A673 (cell line): ENCODE data around the gene DNAJC2.

Experiments used
- EZH2 ChIP-seq: fragments of 200-600 bp; sonication (generic); IDR thresholded peaks from 2 replicates; pipeline ENCODE4 v1.6.1; 2017; ENCODE audit warnings: borderline replicate concordance, low read depth, mild to moderate bottlenecking, mixed read lengths, antibody characterized with exemption, low read length; ENCODE audit not compliant: poor library complexity, severe bottlenecking
- TF ChIP-seq, protein P1 (sequence below): fragments of 300-800, 200-600 bp; sonication (generic); conservative IDR thresholded peaks from 2 replicates; pipeline ENCODE4 v1.5.1; 2017; ENCODE audit warnings: low read depth, mild to moderate bottlenecking, antibody characterized with exemption, low read length, moderate library complexity, mixed read lengths

DNA sequence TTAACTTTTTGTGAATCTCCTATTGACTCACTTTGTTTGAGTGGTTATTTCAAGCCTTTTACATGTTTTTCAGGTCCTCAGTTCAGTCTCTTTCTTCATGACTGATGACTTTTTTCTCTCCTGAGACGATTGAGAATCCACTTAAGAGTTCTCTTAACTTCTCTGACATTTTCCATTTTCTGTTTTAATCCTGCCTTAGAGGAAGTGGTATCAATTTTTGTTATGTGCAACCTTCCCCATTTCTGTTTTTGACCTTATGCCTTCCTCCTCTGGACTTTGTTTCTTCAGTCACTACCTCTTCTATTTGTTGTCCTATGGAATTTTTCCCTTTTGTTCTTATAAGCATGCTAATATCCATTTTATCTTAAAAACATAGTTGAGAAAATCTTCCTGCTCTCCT, 5.2 kb upstream of the DNAJC2 start:
- TF ChIP-seq, protein P1, sequence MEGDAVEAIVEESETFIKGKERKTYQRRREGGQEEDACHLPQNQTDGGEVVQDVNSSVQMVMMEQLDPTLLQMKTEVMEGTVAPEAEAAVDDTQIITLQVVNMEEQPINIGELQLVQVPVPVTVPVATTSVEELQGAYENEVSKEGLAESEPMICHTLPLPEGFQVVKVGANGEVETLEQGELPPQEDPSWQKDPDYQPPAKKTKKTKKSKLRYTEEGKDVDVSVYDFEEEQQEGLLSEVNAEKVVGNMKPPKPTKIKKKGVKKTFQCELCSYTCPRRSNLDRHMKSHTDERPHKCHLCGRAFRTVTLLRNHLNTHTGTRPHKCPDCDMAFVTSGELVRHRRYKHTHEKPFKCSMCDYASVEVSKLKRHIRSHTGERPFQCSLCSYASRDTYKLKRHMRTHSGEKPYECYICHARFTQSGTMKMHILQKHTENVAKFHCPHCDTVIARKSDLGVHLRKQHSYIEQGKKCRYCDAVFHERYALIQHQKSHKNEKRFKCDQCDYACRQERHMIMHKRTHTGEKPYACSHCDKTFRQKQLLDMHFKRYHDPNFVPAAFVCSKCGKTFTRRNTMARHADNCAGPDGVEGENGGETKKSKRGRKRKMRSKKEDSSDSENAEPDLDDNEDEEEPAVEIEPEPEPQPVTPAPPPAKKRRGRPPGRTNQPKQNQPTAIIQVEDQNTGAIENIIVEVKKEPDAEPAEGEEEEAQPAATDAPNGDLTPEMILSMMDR = no peak
- TF ChIP-seq EZH2 = no peak
